ENCODE results near the gene RBL2.

The RBL2 gene

GRCh38 chr16:53480394-53480793, 46.1 kb downstream of the RBL2 start:
- H3K79me2 ChIP-seq (ENCODE audit: insufficient read depth, low read length) = no peaks in the 10 kb centered on the region
- no peaks in the 10 kb centered on the region for H3K4me1 ChIP-seq (ENCODE audit: insufficient read depth, low read length, poor library complexity, severe bottlenecking)
- H3K9me3 ChIP-seq (ENCODE audit: insufficient read depth, low read depth, low read length) = no peaks in the 10 kb centered on the region
- H4K20me1 ChIP-seq (ENCODE audit: insufficient read depth, low read length, poor library complexity, severe bottlenecking) = no peaks in the 10 kb centered on the region
- no peaks in the 10 kb centered on the region for H3K27me3 ChIP-seq (ENCODE audit: insufficient read depth, low read length, poor library complexity, severe bottlenecking)
- no peak overlapping the region for H3K4me3 ChIP-seq (ENCODE audit: low read length, poor library complexity, severe bottlenecking)
- H3K36me3 ChIP-seq (ENCODE audit: insufficient read depth, low read length) = peaks cover 79% of the 10 kb centered on the region
- H3K9ac ChIP-seq (ENCODE audit: low read depth, low read length, poor library complexity, severe bottlenecking) = no peak overlapping the region
- TF ChIP-seq EZH2phosphoT487 (IDR thresholded peaks at IDR 0.05; ENCODE audit: borderline replicate concordance) = no peak
- no peak for TF ChIP-seq CTCF (conservative IDR thresholded peaks at IDR 0.05; ENCODE audit: low read length)
- no peak overlapping the region for H3K4me2 ChIP-seq (ENCODE audit: low read depth, low read length, poor library complexity, severe bottlenecking)
- H2AFZ ChIP-seq (ENCODE audit: low read length) = no peak overlapping the region
- no peaks in the 10 kb centered on the region for H3F3A ChIP-seq (ENCODE audit: low read depth)
- H3K9me2 ChIP-seq (replicated peaks; ENCODE audit: low read depth, low read length) = no peaks in the 10 kb centered on the region

- Histone ChIP-seq H3K27me3 (ENCODE audit: insufficient read depth, low read length, poor library complexity, severe bottlenecking) (no peaks in the 10 kb centered on the region), H3K79me2 (ENCODE audit: insufficient read depth, low read length) (no peaks in the 10 kb centered on the region), H3K9me3 (ENCODE audit: insufficient read depth, low read depth, low read length) (peaks cover 7% of the 10 kb centered on the region; the same call in 1 of the 2 replicates), H4K20me1 (ENCODE audit: insufficient read depth, low read length, poor library complexity, severe bottlenecking) (no peaks in the 10 kb centered on the region), H3K36me3 (ENCODE audit: insufficient read depth, low read length) (peaks cover 83% of the 10 kb centered on the region), H3K9me2 (replicated peaks; ENCODE audit: low read depth, low read length) (no peaks in the 10 kb centered on the region), H3K4me2 (ENCODE audit: low read depth, low read length, poor library complexity, severe bottlenecking) (no peak overlapping the region), H3K4me3 (ENCODE audit: low read length, poor library complexity, severe bottlenecking) (no peak overlapping the region), H3K4me1 (ENCODE audit: insufficient read depth, low read length, poor library complexity, severe bottlenecking) (no peaks in the 10 kb centered on the region), H3K9ac (ENCODE audit: low read depth, low read length, poor library complexity, severe bottlenecking) (no peak overlapping the region), H3F3A (ENCODE audit: low read depth) (no peaks in the 10 kb centered on the region), H2AFZ (ENCODE audit: low read length) (no peak overlapping the region)
- TF ChIP-seq CTCF (conservative IDR thresholded peaks at IDR 0.05; ENCODE audit: low read length) (no peak), EZH2phosphoT487 (IDR thresholded peaks at IDR 0.05; ENCODE audit: borderline replicate concordance) (no peak)
Observed at GRCh38 chr16:53482123-53482522, 47.9 kb downstream of the RBL2 start.

GRCh38 chr16:53484542-53484941, 50.3 kb downstream of the RBL2 start:
- peaks cover 71% of the 10 kb centered on the region for H3K36me3 ChIP-seq (ENCODE audit: insufficient read depth, low read length)
- TF ChIP-seq EZH2phosphoT487 (IDR thresholded peaks at IDR 0.05; ENCODE audit: borderline replicate concordance) (no peak), CTCF (conservative IDR thresholded peaks at IDR 0.05; ENCODE audit: low read length) (no peak)
- H3F3A ChIP-seq (ENCODE audit: low read depth) = no peaks in the 10 kb centered on the region

More at GRCh38 chr16:53484542-53484941, 50.3 kb downstream of the RBL2 start:
- Histone ChIP-seq H3K9me2 (replicated peaks; ENCODE audit: low read depth, low read length) (no peaks in the 10 kb centered on the region), H3K4me1 (ENCODE audit: insufficient read depth, low read length, poor library complexity, severe bottlenecking) (no peaks in the 10 kb centered on the region), H3K79me2 (ENCODE audit: insufficient read depth, low read length) (no peaks in the 10 kb centered on the region), H3K4me3 (ENCODE audit: low read length, poor library complexity, severe bottlenecking) (no peak overlapping the region), H3K9ac (ENCODE audit: low read depth, low read length, poor library complexity, severe bottlenecking) (no peak overlapping the region), H2AFZ (ENCODE audit: low read length) (no peak overlapping the region), H3K4me2 (ENCODE audit: low read depth, low read length, poor library complexity, severe bottlenecking) (no peak overlapping the region), H3K9me3 (ENCODE audit: insufficient read depth, low read depth, low read length) (peaks cover 7% of the 10 kb centered on the region; the same call in 1 of the 2 replicates), H4K20me1 (ENCODE audit: insufficient read depth, low read length, poor library complexity, severe bottlenecking) (no peaks in the 10 kb centered on the region), H3K27me3 (ENCODE audit: insufficient read depth, low read length, poor library complexity, severe bottlenecking) (no peaks in the 10 kb centered on the region)

Data from Loucy (cell line).